OCI-LY7 (cell line): ENCODE data around the gene KANSL1. TPM values are rescaled to one million over a fixed set of nuclear protein-coding genes. Genes with fewer than 3 reads are reported as not detected.
A peak's percentile ranks its signal among the peaks of the same experiment; 100 is the strongest.

ENCODE experiments used
- BruUV-seq: library from RNA; stranded (reverse); fragments of 400-500 nt; replicated peaks from 2 replicates; lab custom pipeline; 2021; lab: Mats Ljungman, UMichigan
- CTCF ChIA-PET: fragments of 300-600 bp; sonication (Branson Sonifier 250); formaldehyde crosslinking; loops from one replicate; lab custom pipeline; 2022; ENCODE audit warnings: antibody characterized with exemption; ENCODE audit not compliant: unreplicated experiment; lab: Charles Lee
- POLR2A ChIA-PET: fragments of 300-600 bp; sonication (Branson Sonifier 250); formaldehyde crosslinking; loops from one replicate; lab custom pipeline; 2022; ENCODE audit warnings: antibody characterized with exemption; lab: Charles Lee
- DNase-seq: peaks from one replicate; pipeline ENCODE4 v3.0.0-alpha.2; 2015; ENCODE audit warnings: low spot score
- H2AFZ ChIP-seq: fragments of 200-600 bp; sonication (generic), shearing (Covaris generic); 2 replicates; pipeline ENCODE4 v1.6.1; 2014; ENCODE audit warnings: mild to moderate bottlenecking, antibody characterized with exemption, low read length, moderate library complexity
- H3K27ac ChIP-seq: fragments of 200-600 bp; sonication (generic); 2 replicates; pipeline ENCODE4 v1.5.1; 2014; ENCODE audit warnings: mixed run types, low read depth, mild to moderate bottlenecking, moderate library complexity, low read length, inconsistent platforms; ENCODE audit not compliant: poor library complexity, severe bottlenecking
- H3K36me3 ChIP-seq: fragments of 200-600 bp; sonication (generic); 2 replicates; pipeline ENCODE4 v1.6.1; 2014; ENCODE audit warnings: mild to moderate bottlenecking, antibody characterized with exemption, low read length, moderate library complexity, mixed read lengths; ENCODE audit not compliant: insufficient read depth
- H3K4me1 ChIP-seq: fragments of 200-600 bp; sonication (generic); 2 replicates; pipeline ENCODE4 v1.5.1; 2014; ENCODE audit warnings: mild to moderate bottlenecking, low read length; ENCODE audit not compliant: insufficient read depth, poor library complexity, severe bottlenecking
- H3K4me2 ChIP-seq: fragments of 200-600 bp; sonication (generic); 2 replicates; pipeline ENCODE4 v1.6.1; 2014; ENCODE audit warnings: mild to moderate bottlenecking, low read length
- H3K4me3 ChIP-seq: fragments of 200-600 bp; sonication (generic); 2 replicates; pipeline ENCODE4 v1.5.1; 2014; ENCODE audit warnings: mild to moderate bottlenecking, low read depth, low read length; ENCODE audit not compliant: poor library complexity, severe bottlenecking
- H3K79me2 ChIP-seq: fragments of 200-600 bp; sonication (generic); 2 replicates; pipeline ENCODE4 v1.6.1; 2016; ENCODE audit warnings: low read depth, mild to moderate bottlenecking, low read length, moderate library complexity, mixed read lengths; ENCODE audit not compliant: insufficient read depth
- H3K9me2 ChIP-seq: fragments of 200-600 bp; sonication (generic); 2 replicates; pipeline ENCODE4 v1.6.1; 2016; ENCODE audit warnings: mild to moderate bottlenecking, low read length, mixed read lengths; ENCODE audit not compliant: insufficient read depth
- H3K9me3 ChIP-seq: fragments of 200-600 bp; sonication (generic); 2 replicates; pipeline ENCODE4 v1.6.1; 2014; ENCODE audit warnings: mild to moderate bottlenecking, mixed run types, low read length, mixed read lengths
- H4K20me1 ChIP-seq: fragments of 200-600 bp; sonication (generic); 2 replicates; pipeline ENCODE4 v1.6.1; 2014; ENCODE audit warnings: mild to moderate bottlenecking, antibody characterized with exemption, low read length, moderate library complexity, mixed read lengths; ENCODE audit not compliant: insufficient read depth
- EZH2phosphoT487 ChIP-seq: fragments of 200-600 bp; sonication (generic); IDR thresholded peaks from 2 replicates; pipeline ENCODE4 v1.6.1; 2018; ENCODE audit warnings: low read depth, borderline replicate concordance, mild to moderate bottlenecking, mixed run types, antibody characterized with exemption, low read length, moderate library complexity, mixed read lengths
- intact Hi-C: fragments of 100-400 bp; cut with micrococcal nuclease; formaldehyde crosslinking; loops from one replicate; pipeline ENCODE4 v1.10.0; 2022; ENCODE audit not compliant: unreplicated experiment
- total RNA-seq, 2 experiments: library from RNA; depleted of rRNA in 1 of 2; stranded (reverse); fragments of >200 nt in 1 of 2; shearing (Covaris generic) in 1 of 2; gene quantifications; 2 replicates each; pipeline ENCODE4 v1.2.3, GENCODE V29; 2014 to 2022
- TF ChIP-seq, protein P1 (sequence below): fragments of 200-600 bp; sonication (generic); conservative IDR thresholded peaks from 2 replicates; pipeline ENCODE4 v1.5.1; 2014; ENCODE audit warnings: mild to moderate bottlenecking, antibody characterized with exemption, low read length, moderate library complexity, mixed read lengths

KANSL1 gene
- total RNA-seq, 2 experiments from 2014 or later = 96.9 to 129 TPM

DNA sequence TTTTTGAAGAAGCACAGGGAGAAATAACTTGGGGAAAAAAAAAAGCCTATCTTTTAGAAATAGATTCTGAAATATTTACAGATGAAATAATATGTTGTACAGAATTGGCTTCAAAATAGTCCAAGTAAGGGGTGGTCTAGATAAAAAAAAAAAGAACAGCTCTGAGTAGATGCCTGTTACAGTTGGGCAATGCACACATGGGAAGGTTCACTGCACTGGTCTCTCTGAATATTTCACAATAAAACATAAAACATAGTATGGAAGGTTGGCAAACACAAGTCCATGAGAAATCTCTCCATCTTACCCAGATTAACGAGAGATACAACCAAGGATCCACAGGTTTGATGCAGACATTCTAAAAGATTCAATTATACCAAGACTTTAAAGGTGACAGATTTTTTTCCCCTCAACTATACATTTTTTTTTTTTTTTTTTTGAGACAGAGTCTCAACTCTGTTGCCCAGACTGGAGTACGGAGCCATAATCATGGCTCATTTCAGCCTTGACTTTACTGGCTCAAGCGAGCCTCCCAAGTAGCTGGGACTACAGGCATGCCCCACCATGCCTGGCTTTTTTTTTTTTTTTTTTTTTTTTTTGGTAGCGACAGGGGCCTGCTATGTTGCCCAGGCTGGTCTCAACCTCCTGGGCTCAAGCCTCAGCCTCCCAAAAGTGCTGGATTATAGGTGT lies 58.0 kb downstream of the KANSL1 start:
- Histone ChIP-seq H3K9me2 (no peaks in the 10 kb centered on the region), H3K9me3 (no peaks in the 10 kb centered on the region), H3K4me1 (peaks cover 60% of the 10 kb centered on the region), H3K36me3 (peaks cover 43% of the 10 kb centered on the region), H3K27ac (peak overlapping the region; percentile 39), H3K4me2 (no peak overlapping the region), H2AFZ (no peak overlapping the region), H3K4me3 (no peak overlapping the region), H4K20me1 (peaks cover 38% of the 10 kb centered on the region; the same call in 1 of the 2 replicates), H3K79me2 (peaks cover 100% of the 10 kb centered on the region)
- ChIA-PET POLR2A (interaction anchor here (0.6 to 1.5 kb wide), 3 partner anchors 10 to 44 kb away, joined by 3 to 6 read pairs (median 5); no protein-coding TSS in a partner anchor), CTCF (no interaction called here)
- intact Hi-C loops = no loop called here
- DNase-seq = no peak
- TF ChIP-seq, protein P1, sequence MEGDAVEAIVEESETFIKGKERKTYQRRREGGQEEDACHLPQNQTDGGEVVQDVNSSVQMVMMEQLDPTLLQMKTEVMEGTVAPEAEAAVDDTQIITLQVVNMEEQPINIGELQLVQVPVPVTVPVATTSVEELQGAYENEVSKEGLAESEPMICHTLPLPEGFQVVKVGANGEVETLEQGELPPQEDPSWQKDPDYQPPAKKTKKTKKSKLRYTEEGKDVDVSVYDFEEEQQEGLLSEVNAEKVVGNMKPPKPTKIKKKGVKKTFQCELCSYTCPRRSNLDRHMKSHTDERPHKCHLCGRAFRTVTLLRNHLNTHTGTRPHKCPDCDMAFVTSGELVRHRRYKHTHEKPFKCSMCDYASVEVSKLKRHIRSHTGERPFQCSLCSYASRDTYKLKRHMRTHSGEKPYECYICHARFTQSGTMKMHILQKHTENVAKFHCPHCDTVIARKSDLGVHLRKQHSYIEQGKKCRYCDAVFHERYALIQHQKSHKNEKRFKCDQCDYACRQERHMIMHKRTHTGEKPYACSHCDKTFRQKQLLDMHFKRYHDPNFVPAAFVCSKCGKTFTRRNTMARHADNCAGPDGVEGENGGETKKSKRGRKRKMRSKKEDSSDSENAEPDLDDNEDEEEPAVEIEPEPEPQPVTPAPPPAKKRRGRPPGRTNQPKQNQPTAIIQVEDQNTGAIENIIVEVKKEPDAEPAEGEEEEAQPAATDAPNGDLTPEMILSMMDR = no peak
- no peak for TF ChIP-seq EZH2phosphoT487
- no TSS peak for BruUV-seq

DNA sequence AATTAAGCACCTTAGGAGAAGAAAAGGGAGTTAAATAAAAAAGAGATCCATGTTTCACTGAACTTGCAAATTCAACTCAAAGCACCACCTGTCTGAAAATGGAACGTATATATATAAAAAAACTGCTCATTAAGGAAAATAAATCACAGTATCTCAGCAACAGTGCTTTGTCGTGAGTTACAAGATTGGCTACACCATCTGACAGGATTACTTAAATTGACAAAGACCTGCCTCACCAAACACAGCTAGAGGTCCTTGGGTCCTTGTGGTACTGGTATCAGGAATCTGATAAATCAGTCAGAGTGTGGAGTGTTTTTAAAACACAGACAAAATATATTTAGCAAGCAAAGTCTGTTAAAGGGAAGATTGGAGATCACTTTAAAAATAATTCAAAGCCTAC lies 63.9 kb downstream of the KANSL1 start:
- intact Hi-C loops = no loop called here
- H3K9me2 ChIP-seq = no peaks in the 10 kb centered on the region
- POLR2A ChIA-PET = no interaction called here

More for the DNA sequence above, 63.9 kb downstream of the KANSL1 start:
- TF ChIP-seq, protein P1 = no peak
- TF ChIP-seq EZH2phosphoT487 = no peak
- H3K9me3 ChIP-seq = no peaks in the 10 kb centered on the region
- peaks cover 41% of the 10 kb centered on the region for H4K20me1 ChIP-seq
- no peak overlapping the region for H3K4me2 ChIP-seq
- peaks cover 39% of the 10 kb centered on the region for H3K36me3 ChIP-seq
- H2AFZ ChIP-seq = no peak overlapping the region
- no TSS peak for BruUV-seq
- DNase-seq = no peak
- H3K79me2 ChIP-seq = peaks cover 97% of the 10 kb centered on the region
- peaks cover 8% of the 10 kb centered on the region for H3K4me1 ChIP-seq
- no peak overlapping the region for H3K4me3 ChIP-seq
- CTCF ChIA-PET = no interaction called here
- no peak overlapping the region for H3K27ac ChIP-seq
